Left ventricle myocardium inferior (tissue), 1 donor: ENCODE results near the gene MS4A15. TPM values are rescaled to one million over a fixed set of nuclear protein-coding genes. Genes with fewer than 3 reads are reported as not detected.

Source experiments
- DNase-seq: peaks from one replicate; pipeline ENCODE4 v3.0.0-alpha.2; 2020
- H3K27ac ChIP-seq: fragments of 200-600 bp; replicated peaks from 2 replicates; pipeline ENCODE4 v1.8.0; 2021
- H3K27me3 ChIP-seq: fragments of 200-600 bp; 2 replicates; pipeline ENCODE4 v1.8.0; 2021; ENCODE audit warnings: low read depth
- H3K36me3 ChIP-seq: fragments of 200-600 bp; 2 replicates; pipeline ENCODE4 v1.8.0; 2021
- H3K4me1 ChIP-seq: fragments of 200-600 bp; 2 replicates; pipeline ENCODE4 v1.8.0; 2021
- H3K4me3 ChIP-seq: fragments of 200-600 bp; 2 replicates; pipeline ENCODE4 v1.8.0; 2021; ENCODE audit warnings: mild to moderate bottlenecking, moderate library complexity
- H3K9me3 ChIP-seq: fragments of 200-600 bp; replicated peaks from 2 replicates; pipeline ENCODE4 v1.8.0; 2021
- intact Hi-C: fragments of 100-400 bp; cut with micrococcal nuclease; formaldehyde crosslinking; loops from one replicate; pipeline ENCODE4 v1.11.0; 2022
- total RNA-seq: library from RNA; stranded (reverse); fragmentation: NEBNext Ultra II Directional; extraction: Animal tissue kit (Norgen Biotek cat#: 25700); gene quantifications from one replicate; pipeline ENCODE4 v1.2.1, GENCODE V29; 2021
- TF ChIP-seq, protein P1 (sequence below): fragments of 200-600 bp; IDR thresholded peaks from 2 replicates; pipeline ENCODE4 v1.8.0; 2021; ENCODE audit warnings: antibody characterized with exemption, mild to moderate bottlenecking, borderline replicate concordance
- donor health status: DM: no; HTN: yes; CAD: no; lungs with severe emphysema.

MS4A15 gene
- total RNA-seq, 1 donor from 2014 or later: not detected

DNA sequence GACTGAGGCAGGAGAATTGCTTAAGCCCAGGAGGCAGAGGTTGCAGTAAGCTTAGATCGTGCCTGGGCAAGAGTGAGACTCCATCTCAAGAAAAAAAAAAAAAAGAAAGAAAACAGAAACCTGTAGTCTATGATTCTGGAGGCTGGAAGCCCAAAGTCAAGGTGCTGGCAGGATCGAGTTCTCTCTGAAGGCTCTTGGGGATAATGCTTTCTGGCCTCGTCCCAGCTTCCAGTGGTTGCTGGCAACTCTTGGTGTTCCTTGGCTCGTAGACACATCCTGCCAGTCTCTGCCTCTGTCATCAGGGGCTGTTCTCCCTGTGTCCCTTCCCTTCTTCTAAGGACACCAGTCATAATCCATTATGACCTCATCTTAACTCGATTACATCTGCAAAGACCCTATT is 68.5 kb downstream of the MS4A15 start:
- Histone ChIP-seq H3K36me3 (no peaks in the 10 kb centered on the region), H3K27me3 (no peaks in the 10 kb centered on the region), H3K27ac (no peak overlapping the region), H3K4me3 (no peak overlapping the region), H3K4me1 (no peaks in the 10 kb centered on the region), H3K9me3 (no peaks in the 10 kb centered on the region)
- TF ChIP-seq, protein P1, sequence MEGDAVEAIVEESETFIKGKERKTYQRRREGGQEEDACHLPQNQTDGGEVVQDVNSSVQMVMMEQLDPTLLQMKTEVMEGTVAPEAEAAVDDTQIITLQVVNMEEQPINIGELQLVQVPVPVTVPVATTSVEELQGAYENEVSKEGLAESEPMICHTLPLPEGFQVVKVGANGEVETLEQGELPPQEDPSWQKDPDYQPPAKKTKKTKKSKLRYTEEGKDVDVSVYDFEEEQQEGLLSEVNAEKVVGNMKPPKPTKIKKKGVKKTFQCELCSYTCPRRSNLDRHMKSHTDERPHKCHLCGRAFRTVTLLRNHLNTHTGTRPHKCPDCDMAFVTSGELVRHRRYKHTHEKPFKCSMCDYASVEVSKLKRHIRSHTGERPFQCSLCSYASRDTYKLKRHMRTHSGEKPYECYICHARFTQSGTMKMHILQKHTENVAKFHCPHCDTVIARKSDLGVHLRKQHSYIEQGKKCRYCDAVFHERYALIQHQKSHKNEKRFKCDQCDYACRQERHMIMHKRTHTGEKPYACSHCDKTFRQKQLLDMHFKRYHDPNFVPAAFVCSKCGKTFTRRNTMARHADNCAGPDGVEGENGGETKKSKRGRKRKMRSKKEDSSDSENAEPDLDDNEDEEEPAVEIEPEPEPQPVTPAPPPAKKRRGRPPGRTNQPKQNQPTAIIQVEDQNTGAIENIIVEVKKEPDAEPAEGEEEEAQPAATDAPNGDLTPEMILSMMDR: no peak
- intact Hi-C loops: no loop called here
- no peak for DNase-seq

DNA sequence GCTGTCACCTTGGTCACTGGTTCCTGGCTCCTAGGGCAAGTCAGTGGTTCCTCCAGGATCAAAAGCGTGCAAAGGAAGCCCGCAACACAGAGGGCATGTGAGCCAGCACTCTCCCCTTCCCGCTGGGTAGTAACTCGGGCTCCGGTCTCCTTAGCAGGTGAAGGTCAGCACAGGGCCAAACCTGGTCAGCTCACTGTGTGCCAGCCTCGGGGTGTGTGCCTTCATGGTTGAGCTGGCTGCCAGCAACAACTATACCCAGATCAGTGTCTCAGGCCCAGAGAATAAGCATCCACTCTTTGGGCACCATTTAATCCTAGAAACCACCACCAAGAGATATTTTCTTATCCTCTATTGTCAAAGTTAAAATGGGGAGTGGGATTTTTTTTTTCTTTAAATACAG is 69.1 kb downstream of the MS4A15 start:
- Histone ChIP-seq H3K27ac (no peak overlapping the region), H3K9me3 (no peaks in the 10 kb centered on the region), H3K4me1 (peaks cover 2% of the 10 kb centered on the region), H3K4me3 (no peak overlapping the region), H3K36me3 (no peaks in the 10 kb centered on the region), H3K27me3 (no peaks in the 10 kb centered on the region)
- TF ChIP-seq, protein P1: no peak
- intact Hi-C loops: no loop called here
- DNase-seq: no peak

Other genes starting within 250 kb of the MS4A15 start
- not detected for gene MS4A13, start 241.5 kb upstream of the MS4A15 start, total RNA-seq
- gene MS4A8, start 57.3 kb upstream of the MS4A15 start, total RNA-seq: not detected
- not detected for gene MS4A18, start 32.1 kb upstream of the MS4A15 start, total RNA-seq
- not detected for gene MS4A10, start 28.5 kb downstream of the MS4A15 start, total RNA-seq
- 9.3 TPM for gene CCDC86, start 85.2 kb downstream of the MS4A15 start, total RNA-seq
- gene PTGDR2, start 99.1 kb downstream of the MS4A15 start, total RNA-seq: 2.3 TPM
- not detected for gene ZP1, start 110.7 kb downstream of the MS4A15 start, total RNA-seq
- 36.5 TPM for gene PRPF19, start 149.7 kb downstream of the MS4A15 start, total RNA-seq
- 86.7 TPM for gene TMEM109, start 157.3 kb downstream of the MS4A15 start, total RNA-seq
- gene TMEM132A, start 167.6 kb downstream of the MS4A15 start, total RNA-seq: 6.4 TPM
- gene SLC15A3, start 195.3 kb downstream of the MS4A15 start, total RNA-seq: 15.4 TPM
- gene CD6, start 214.8 kb downstream of the MS4A15 start, total RNA-seq: 0.47 TPM